Thyroid gland (tissue), 4 donors: Measurements from ENCODE around the gene UGT3A2.

Experiments used
- CTCF ChIP-seq, 6 experiments: fragments of 200-600 bp in 3 of 6; fragments of 450-650 bp in 3 of 6; sonication (generic) in 3 of 6; IDR thresholded peaks; one replicate each; pipeline ENCODE4 v1.5.1; 2016 to 2019; ENCODE audit warnings: antibody characterized with exemption in 6 of 6, mild to moderate bottlenecking in 2 of 6, inconsistent platforms in 1 of 6, moderate library complexity in 1 of 6
- POLR2A ChIP-seq, 2 donors: fragments of 450-650 bp; IDR thresholded peaks; one replicate each; pipeline ENCODE4 v1.6.1; 2017; ENCODE audit warnings: antibody characterized with exemption in 2 of 2, mild to moderate bottlenecking in 2 of 2, moderate library complexity in 1 of 2

GRCh38 chr5:36066001-36066539, 612 bp downstream of the UGT3A2 start:
- TF ChIP-seq CTCF (IDR thresholded peaks at IDR 0.05), result no peak
- TF ChIP-seq POLR2A (IDR thresholded peaks at IDR 0.05), result no peak
